K562 (cell line): ENCODE measurements around the gene SETDB1. TPM values are rescaled to one million over a fixed set of nuclear protein-coding genes. Genes with fewer than 3 reads are reported as not detected.

ENCODE experiments used
- BRF2 ChIP-seq: IDR thresholded peaks from 3 replicates; pipeline ENCODE4 v1.6.1; 2011; ENCODE audit warnings: borderline replicate concordance, mild to moderate bottlenecking; ENCODE audit not compliant: insufficient read length, insufficient read depth
- E2F6 ChIP-seq, 2 experiments: IDR thresholded peaks; 2 replicates each; pipeline ENCODE4 v1.6.1; 2011; ENCODE audit warnings: borderline replicate concordance in 1 of 2, control low read depth in 1 of 2, low read depth in 1 of 2, low read length in 1 of 2, mild to moderate bottlenecking in 1 of 2, mixed read lengths in 1 of 2, moderate library complexity in 1 of 2; ENCODE audit not compliant: insufficient read depth in 1 of 2, insufficient read length in 1 of 2, poor library complexity in 1 of 2, severe bottlenecking in 1 of 2; ENCODE audit errors: extremely low read depth in 1 of 2
- GABPA ChIP-seq: fragments of 200-800 bp; sonication (Bioruptor generic); conservative IDR thresholded peaks from 2 replicates; pipeline ENCODE4 v1.6.1; 2016; ENCODE audit warnings: low read depth, missing genetic modification characterization, missing compliant biosample characterization
- GATAD2B ChIP-seq: fragments of 450-650 bp; IDR thresholded peaks from 2 replicates; pipeline ENCODE4 v1.6.1; 2017; ENCODE audit warnings: mild to moderate bottlenecking, borderline replicate concordance
- NCOA2 ChIP-seq, 2 experiments: fragments of 450-650 bp; IDR thresholded peaks; 2 replicates each; pipeline ENCODE4 v1.6.1; 2018; ENCODE audit warnings: mild to moderate bottlenecking in 2 of 2, moderate library complexity in 1 of 2; ENCODE audit not compliant: partially characterized antibody in 2 of 2
- NFATC3 ChIP-seq: fragments of 450-650 bp; IDR thresholded peaks from 2 replicates; pipeline ENCODE4 v1.6.1; 2017; ENCODE audit warnings: mild to moderate bottlenecking
- PCBP1 ChIP-seq: fragments of 200-400 bp; formaldehyde crosslinking; IDR thresholded peaks from 2 replicates; pipeline ENCODE4 v1.6.1; 2018; ENCODE audit warnings: mild to moderate bottlenecking, low read depth, low read length; ENCODE audit not compliant: poor library complexity, severe bottlenecking
- POLR2H ChIP-seq: IDR thresholded peaks from 2 replicates; pipeline ENCODE4 v1.6.1; 2016; ENCODE audit warnings: missing genetic modification characterization, low read depth, mild to moderate bottlenecking, control low read depth, missing compliant biosample characterization, moderate library complexity
- TBP ChIP-seq: optimal IDR thresholded peaks from 2 replicates; pipeline ENCODE3; 2011; ENCODE audit warnings: low read depth, low read length, improper control_type of control experiment
- ZBTB1 ChIP-seq: sonication (generic); formaldehyde crosslinking; IDR thresholded peaks from 2 replicates; pipeline ENCODE4 v1.8.1; 2023; ENCODE audit warnings: missing genetic modification reagents, low read depth, mild to moderate bottlenecking, borderline replicate concordance
- ZBTB7A ChIP-seq: IDR thresholded peaks from 2 replicates; pipeline ENCODE4 v1.6.1; 2011; ENCODE audit warnings: low read depth, mild to moderate bottlenecking, low read length, moderate library complexity, borderline replicate concordance; ENCODE audit not compliant: control insufficient read depth
- ZFX ChIP-seq: sonication (generic); formaldehyde crosslinking; IDR thresholded peaks from 2 replicates; pipeline ENCODE4 v1.8.0; 2022; ENCODE audit warnings: mild to moderate bottlenecking, missing genetic modification reagents, moderate library complexity
- ZNF174 ChIP-seq: fragments of 250-450 bp; sonication (Bioruptor Pico); IDR thresholded peaks from 2 replicates; pipeline ENCODE4 v1.4.0; 2020; ENCODE audit warnings: mild to moderate bottlenecking
- ZNF384 ChIP-seq: IDR thresholded peaks from 2 replicates; pipeline ENCODE4 v1.6.1; 2012; ENCODE audit warnings: low read depth, low read length, improper control_type of control experiment
- ZNF507 ChIP-seq: conservative IDR thresholded peaks from 2 replicates; pipeline ENCODE4 v1.6.1; 2017; ENCODE audit warnings: missing genetic modification characterization, missing compliant biosample characterization
- ZNF518B ChIP-seq: fragments of 250-450 bp; sonication (Bioruptor Pico); IDR thresholded peaks from 2 replicates; pipeline ENCODE4 v1.5.0; 2021; ENCODE audit warnings: mild to moderate bottlenecking, moderate library complexity
- ZNF639 ChIP-seq, 2 experiments: fragments of 200-800 bp in 1 of 2; sonication (Bioruptor generic) in 1 of 2; sonication (generic) in 1 of 2; formaldehyde crosslinking in 1 of 2; IDR thresholded peaks in 1 of 2; conservative IDR thresholded peaks in 1 of 2; 2 replicates each; pipeline versions ENCODE4 v1.5.0 to v1.6.1; 2016 to 2020; ENCODE audit warnings: missing compliant biosample characterization in 1 of 2, missing genetic modification characterization in 1 of 2, missing genetic modification reagents in 1 of 2
- ZNF696 ChIP-seq: fragments of 250-450 bp; sonication (Bioruptor Pico); conservative IDR thresholded peaks from 2 replicates; pipeline ENCODE4 v1.4.0; 2020; ENCODE audit warnings: mild to moderate bottlenecking, moderate library complexity
- polyA plus RNA-seq, 8 experiments: library from polyadenylated mRNA; depleted of rRNA in 4 of 8; stranded (reverse) in 5 of 8; unstranded in 3 of 8; fragments of >200 nt; fragmentation: Nextera tagmentation in 2 of 8; fragmentation: Illumina TruSeq in 1 of 8; extraction: Ambion mirVana in 2 of 8; extraction: Trizol in 1 of 8; gene quantifications; 2 replicates each; pipeline versions ENCODE4 v1.2.1 to v1.2.3, GENCODE V29; 2011 to 2014; ENCODE audit warnings: inconsistent platforms in 1 of 8, missing spikeins in 1 of 8
- total RNA-seq, 7 experiments: library from RNA; depleted of rRNA in 6 of 7; stranded (reverse); fragments of >200 nt in 6 of 7; fragmentation: Illumina TruSeq in 2 of 7; extraction: Trizol in 2 of 7; gene quantifications; 2 replicates each; pipeline versions ENCODE4 v1.2.1 to v1.2.3, GENCODE V29; 2011 to 2021; ENCODE audit warnings: low replicate concordance in 1 of 7

Gene SETDB1
- total and polyA plus RNA-seq, 9 of the 15 experiments (the other 6 are each of a cell fraction or from before 2014, with no cell fraction given) = 21.5 to 64.4 (median 42.0) TPM

GRCh38 chr1:150974580-150975478 lies 48.7 kb downstream of the SETDB1 start, which contains the start of gene CERS2 (continued):
- TF ChIP-seq BRF2 = no peak
- no peak for TF ChIP-seq ZNF696
- no peak for TF ChIP-seq ZNF507 (tag)
- peak in 1 of 2 experiments; percentile 23 for TF ChIP-seq E2F6 (IDR thresholded peaks at IDR 0.05; ENCODE audit: borderline replicate concordance in 1 of 2, extremely low read depth in 1 of 2, insufficient read depth in 1 of 2, insufficient read length in 1 of 2, low read depth in 1 of 2, low read length in 1 of 2, poor library complexity in 1 of 2, severe bottlenecking in 1 of 2)
- TF ChIP-seq GABPA (tag) = peak; percentile 30; the same call in 1 of the 2 replicates
- peak; percentile 66 for TF ChIP-seq ZFX (CRISPR knock-in tag)
- peak; percentile 29 for TF ChIP-seq PCBP1
- 0 out of 2 replicates have a peak, but pooled peaks have one; percentile 21 for TF ChIP-seq ZNF384
- no peak for TF ChIP-seq ZNF174 (CRISPR knock-in tag)
- TF ChIP-seq ZNF639 (CRISPR knock-in tag; conservative IDR thresholded peaks at IDR 0.05 in 1 of 2, IDR thresholded peaks at IDR 0.05 in 1 of 2) = peak in 1 of 2 experiments; percentile 68; a peak in 2 of 4 replicates
- peak; percentile 68; the same call in 1 of the 2 replicates for TF ChIP-seq GATAD2B
- no peak for TF ChIP-seq NCOA2 (IDR thresholded peaks at IDR 0.05; ENCODE audit: partially characterized antibody in 2 of 2)
- peak; percentile 40 for TF ChIP-seq TBP
- TF ChIP-seq NFATC3 = peak; percentile 87; the same call in 1 of the 2 replicates
- TF ChIP-seq ZBTB1 (CRISPR knock-in tag) = peak; percentile 91
- peak; percentile 33; the same call in 1 of the 2 replicates for TF ChIP-seq POLR2H (tag)
- no peak for TF ChIP-seq ZNF518B (CRISPR knock-in tag)
- peak; percentile 86; the same call in 1 of the 2 replicates for TF ChIP-seq ZBTB7A
